K562 (cell line): ENCODE results near the gene CHD2. TPM values are rescaled to one million over a fixed set of nuclear protein-coding genes. Genes with fewer than 3 reads are reported as not detected.
"Not testable (repeated sequence)": the region's sequence is repeated elsewhere in the genome, so short reads cannot be mapped to it uniquely, and the experiment has no call there.

Experiments
- ATAC-seq: fragments of 200-7000 bp; cut with Tn5 transposase; 3 replicates; pipeline ENCODE4 v1.9.1; 2020; ENCODE audit warnings: moderate library complexity
- BruUV-seq: library from RNA; stranded (reverse); fragments of 400-500 nt; replicated peaks from 2 replicates; lab custom pipeline; 2021; lab: Mats Ljungman, UMichigan
- CTCF ChIA-PET: fragments of 300-600 bp; formaldehyde crosslinking; extraction: SDS; loops from one replicate; lab custom pipeline; 2021; ENCODE audit warnings: low intra/inter-chr PET ratio; lab: Yijun Ruan, JAX
- POLR2A ChIA-PET: fragments of 300-600, 350-650 bp; sonication (Branson Sonifier 250); formaldehyde crosslinking; extraction: SDS; loops from one replicate; lab custom pipeline; 2021; ENCODE audit warnings: antibody characterized with exemption, inconsistent platforms; lab: Yijun Ruan, JAX
- DNase-seq, 4 experiments: peaks; one replicate each; pipeline versions ENCODE4 v3.0.0 to v3.0.0-alpha.2; 2011 to 2018; ENCODE audit warnings: low spot score in 3 of 4, mixed read lengths in 3 of 4; ENCODE audit errors: extremely low read depth in 1 of 4
- FAIRE-seq: peaks from 2 replicates; lab custom pipeline; 2011; peaks lifted over from hg19 to GRCh38; lab: Jason Lieb, UNC
- H2AFZ ChIP-seq: 2 replicates; pipeline ENCODE4 v1.6.0; 2011; ENCODE audit warnings: low read depth, low read length, control low read depth, inconsistent platforms
- H3K27ac ChIP-seq: fragments of 200-600 bp; 3 replicates; pipeline ENCODE4 v1.8.0; 2011; ENCODE audit warnings: low read depth, mild to moderate bottlenecking, control low read depth, inconsistent platforms, low read length, moderate library complexity, mixed read lengths; ENCODE audit errors: extremely low read depth
- H3K27me3 ChIP-seq, 2 experiments: fragments of 300-600 bp in 1 of 2; 2 replicates in 1 of 2; 3 replicates in 1 of 2; pipeline versions ENCODE4 v1.6.0 to v1.8.0; 2011; ENCODE audit warnings: inconsistent platforms in 2 of 2, low read length in 2 of 2, mild to moderate bottlenecking in 1 of 2, mixed read lengths in 1 of 2, moderate library complexity in 1 of 2; ENCODE audit not compliant: control insufficient read depth in 2 of 2, insufficient read depth in 2 of 2
- H3K36me3 ChIP-seq: fragments of 300-600 bp; 3 replicates; pipeline ENCODE4 v1.8.0; 2011; ENCODE audit warnings: mild to moderate bottlenecking, low read length, inconsistent platforms; ENCODE audit not compliant: control insufficient read depth, insufficient read depth
- H3K4me1 ChIP-seq, 2 experiments: fragments of 200-600 bp in 1 of 2; replicated peaks in 1 of 2; 2 replicates in 1 of 2; 3 replicates in 1 of 2; pipeline versions ENCODE4 v1.5.1 to v1.8.0; 2011; ENCODE audit warnings: inconsistent platforms in 2 of 2, low read length in 2 of 2, mild to moderate bottlenecking in 1 of 2, mixed read lengths in 1 of 2, moderate library complexity in 1 of 2; ENCODE audit not compliant: control insufficient read depth in 2 of 2, insufficient read depth in 2 of 2
- H3K4me2 ChIP-seq: 2 replicates; pipeline ENCODE4 v1.6.1; 2011; ENCODE audit warnings: low read length, control low read depth, inconsistent platforms, mixed read lengths; ENCODE audit not compliant: insufficient read depth
- H3K4me3 ChIP-seq: fragments of 200-600 bp; sonication (generic), shearing (Covaris generic); 2 replicates; pipeline ENCODE4 v1.5.1; 2016; ENCODE audit warnings: control low read depth, inconsistent platforms
- H3K79me2 ChIP-seq: fragments of 200-600 bp; 3 replicates; pipeline ENCODE4 v1.8.0; 2011; ENCODE audit warnings: low read length, inconsistent platforms; ENCODE audit not compliant: control insufficient read depth, insufficient read depth
- H3K9ac ChIP-seq, 2 experiments: 2 replicates each; pipeline versions ENCODE4 v1.6.0 to v1.6.1; 2011; ENCODE audit warnings: low read depth in 2 of 2, low read length in 2 of 2, control low read depth in 1 of 2, inconsistent platforms in 1 of 2, mild to moderate bottlenecking in 1 of 2, mixed read lengths in 1 of 2; ENCODE audit not compliant: insufficient read depth in 1 of 2
- H3K9me1 ChIP-seq: one replicate; pipeline ENCODE4 v1.6.0; 2011; ENCODE audit warnings: inconsistent platforms, mild to moderate bottlenecking, low read length, moderate library complexity; ENCODE audit not compliant: control insufficient read depth, insufficient read depth
- H3K9me3 ChIP-seq: replicated peaks from 2 replicates; pipeline ENCODE4 v1.5.1; 2011; ENCODE audit warnings: low read depth, low read length, inconsistent platforms; ENCODE audit not compliant: control insufficient read depth, insufficient read depth
- H4K20me1 ChIP-seq: replicated peaks from 2 replicates; pipeline ENCODE4 v1.6.1; 2011; ENCODE audit warnings: low read length, inconsistent platforms, mixed read lengths; ENCODE audit not compliant: control insufficient read depth, insufficient read depth
- ARID1B ChIP-seq: fragments of 450-650 bp; IDR thresholded peaks from 2 replicates; pipeline ENCODE4 v1.6.1; 2016; ENCODE audit warnings: antibody characterized with exemption, mild to moderate bottlenecking, inconsistent platforms
- DPF2 ChIP-seq: fragments of 450-650 bp; IDR thresholded peaks from 2 replicates; pipeline ENCODE4 v1.6.1; 2016
- HDGF ChIP-seq: fragments of 450-650 bp; IDR thresholded peaks from 2 replicates; pipeline ENCODE4 v1.6.1; 2016
- PREB ChIP-seq: sonication (generic); formaldehyde crosslinking; IDR thresholded peaks from 2 replicates; pipeline ENCODE4 v1.8.1; 2023; ENCODE audit warnings: mild to moderate bottlenecking, missing genetic modification reagents
- SMARCA4 ChIP-seq: fragments of 450-650 bp; IDR thresholded peaks from 2 replicates; pipeline ENCODE4 v1.6.1; 2016
- ZNF184 ChIP-seq: sonication (generic); formaldehyde crosslinking; IDR thresholded peaks from 2 replicates; pipeline ENCODE4 v1.5.0; 2020; ENCODE audit warnings: missing genetic modification reagents
- WGBS: fragments of 100-300 bp; shearing (Covaris generic); methylation state at CpG from one replicate; pipeline ENCODE4 v1.1.6; 2016; ENCODE audit warnings: low coverage, mixed read lengths; ENCODE audit not compliant: insufficient coverage; ENCODE audit errors: missing lambda C conversion rate; 5-methylcytosine and 5-hydroxymethylcytosine counted together
- in situ Hi-C: fragments of 300-500 bp; cut with MboI; formaldehyde crosslinking; loops from 4 replicates; pipeline ENCODE4 v1.15.0; 2018; ENCODE audit warnings: inconsistent platforms, mixed read lengths
- intact Hi-C: fragments of 100-400 bp; cut with micrococcal nuclease; formaldehyde crosslinking; loops from 2 replicates; pipeline ENCODE4 v1.14.2; 2022
- polyA plus RNA-seq, 8 experiments: library from polyadenylated mRNA; depleted of rRNA in 4 of 8; stranded (reverse) in 5 of 8; unstranded in 3 of 8; fragments of >200 nt; fragmentation: Nextera tagmentation in 2 of 8; fragmentation: Illumina TruSeq in 1 of 8; extraction: Ambion mirVana in 2 of 8; extraction: Trizol in 1 of 8; gene quantifications; 2 replicates each; pipeline versions ENCODE4 v1.2.1 to v1.2.3, GENCODE V29; 2011 to 2014; ENCODE audit warnings: inconsistent platforms in 1 of 8, missing spikeins in 1 of 8
- total RNA-seq, 7 experiments: library from RNA; depleted of rRNA in 6 of 7; stranded (reverse); fragments of >200 nt in 6 of 7; fragmentation: Illumina TruSeq in 2 of 7; extraction: Trizol in 2 of 7; gene quantifications; 2 replicates each; pipeline versions ENCODE4 v1.2.1 to v1.2.3, GENCODE V29; 2011 to 2021; ENCODE audit warnings: low replicate concordance in 1 of 7

CHD2 gene
- total and polyA plus RNA-seq, 9 of the 15 experiments (the other 6 are each of a cell fraction or from before 2014, with no cell fraction given) = 38.9 to 70.8 (median 56.2) TPM

- 0 out of 2 replicates have a peak, but pooled peaks have one; percentile 65 for TF ChIP-seq PREB
- TF ChIP-seq DPF2 = peak; percentile 53; the same call in 1 of the 2 replicates
- 0 out of 2 replicates have a peak, but pooled peaks have one; percentile 79 for TF ChIP-seq HDGF
- peak; percentile 23; the same call in 1 of the 2 replicates for TF ChIP-seq SMARCA4
- peak; percentile 41; the same call in 1 of the 2 replicates for TF ChIP-seq ARID1B
- no peak for TF ChIP-seq ZNF184 (CRISPR knock-in tag)
Observed at GRCh38 chr15:92870010-92870591, 30.0 kb upstream of the CHD2 start (continued).

GRCh38 chr15:92872967-92873366 is 27.2 kb upstream of the CHD2 start:
- H2AFZ ChIP-seq, H3K9ac ChIP-seq, H3K9me1 ChIP-seq, H3K27ac ChIP-seq, H3K4me3 ChIP-seq, H3K9me3 ChIP-seq, H3K27me3 ChIP-seq, DNase-seq, BruUV-seq, in situ Hi-C loops, H4K20me1 ChIP-seq, FAIRE-seq, H3K4me2 ChIP-seq, CTCF ChIA-PET, H3K79me2 ChIP-seq, H3K36me3 ChIP-seq, intact Hi-C loops, ATAC-seq: not testable (repeated sequence)
- peaks cover 21 to 23% of the 10 kb centered on the region in 2 experiments for H3K4me1 ChIP-seq
- POLR2A ChIA-PET = interaction anchor here (0.7 kb wide), 1 partner anchor 16 kb away, joined by 5 read pairs; no protein-coding TSS in a partner anchor
- 94% methylated on average over 6 of the region's 6 CpGs for WGBS
